ACC112 (cell line): Measurements from ENCODE around the gene MICAL3.

Source experiments
- H2AFZ ChIP-seq: fragments of 200-600 bp; sonication (generic); one replicate; pipeline ENCODE4 v1.6.0; 2017; ENCODE audit warnings: antibody characterized with exemption, low read length; ENCODE audit not compliant: unreplicated experiment
- H3K27ac ChIP-seq: fragments of 200-600 bp; sonication (generic); 2 replicates; pipeline ENCODE4 v1.5.1; 2014; ENCODE audit warnings: low read depth, mild to moderate bottlenecking, antibody characterized with exemption, low read length, moderate library complexity
- H3K27me3 ChIP-seq: fragments of 200-600 bp; sonication (generic); 2 replicates; pipeline ENCODE4 v1.6.1; 2014; ENCODE audit warnings: mild to moderate bottlenecking, antibody characterized with exemption, low read length, moderate library complexity, mixed read lengths; ENCODE audit not compliant: insufficient read depth
- H3K36me3 ChIP-seq: fragments of 200-600 bp; sonication (generic); 2 replicates; pipeline ENCODE4 v1.6.1; 2016; ENCODE audit warnings: mild to moderate bottlenecking, antibody characterized with exemption, low read length, moderate library complexity, mixed read lengths; ENCODE audit not compliant: insufficient read depth
- H3K4me1 ChIP-seq: fragments of 200-600 bp; sonication (generic); one replicate; pipeline ENCODE4 v1.6.1; 2016; ENCODE audit warnings: low read length, mixed read lengths; ENCODE audit not compliant: insufficient read depth, unreplicated experiment, control insufficient read depth
- H3K4me3 ChIP-seq: fragments of 200-600 bp; sonication (generic); 2 replicates; pipeline ENCODE4 v1.5.1; 2014; ENCODE audit warnings: mild to moderate bottlenecking, low read depth, low read length
- H3K79me2 ChIP-seq: fragments of 200-600 bp; sonication (generic); one replicate; pipeline ENCODE4 v1.6.0; 2016; ENCODE audit warnings: low read length; ENCODE audit not compliant: control insufficient read depth, unreplicated experiment, insufficient read depth

The MICAL3 gene

GRCh38 chr22:17930455-17931313 is 93.7 kb downstream of the MICAL3 start:
- Histone ChIP-seq H3K27me3 (no peaks in the 10 kb centered on the region), H3K36me3 (no peaks in the 10 kb centered on the region), H3K79me2 (peaks cover 30% of the 10 kb centered on the region), H2AFZ (no peak overlapping the region), H3K27ac (no peak overlapping the region), H3K4me1 (peaks cover 8% of the 10 kb centered on the region), H3K4me3 (no peak overlapping the region)

- Histone ChIP-seq H3K36me3 (no peaks in the 10 kb centered on the region), H3K79me2 (peaks cover 38% of the 10 kb centered on the region), H3K27me3 (no peaks in the 10 kb centered on the region), H3K4me3 (no peak overlapping the region), H3K27ac (no peak overlapping the region), H2AFZ (no peak overlapping the region), H3K4me1 (peaks cover 8% of the 10 kb centered on the region)
Observed at GRCh38 chr22:17929909-17930308, 94.5 kb downstream of the MICAL3 start.

GRCh38 chr22:17928391-17928790 is 96.0 kb downstream of the MICAL3 start:
- peaks cover 45% of the 10 kb centered on the region for H3K79me2 ChIP-seq
- H3K4me3 ChIP-seq: no peak overlapping the region
- no peak overlapping the region for H2AFZ ChIP-seq
- H3K27ac ChIP-seq: no peak overlapping the region
- H3K27me3 ChIP-seq: no peaks in the 10 kb centered on the region
- peaks cover 19% of the 10 kb centered on the region for H3K4me1 ChIP-seq
- no peaks in the 10 kb centered on the region for H3K36me3 ChIP-seq

- Histone ChIP-seq H3K4me1 (peaks cover 32% of the 10 kb centered on the region), H3K4me3 (no peak overlapping the region), H3K36me3 (no peaks in the 10 kb centered on the region), H2AFZ (no peak overlapping the region), H3K27me3 (no peaks in the 10 kb centered on the region), H3K27ac (no peak overlapping the region), H3K79me2 (peaks cover 45% of the 10 kb centered on the region)
Observed at GRCh38 chr22:17927062-17927461, 97.3 kb downstream of the MICAL3 start.

GRCh38 chr22:17926516-17926915 is 97.8 kb downstream of the MICAL3 start:
- Histone ChIP-seq H2AFZ (no peak overlapping the region), H3K36me3 (no peaks in the 10 kb centered on the region), H3K79me2 (peaks cover 41% of the 10 kb centered on the region), H3K27ac (no peak overlapping the region), H3K4me1 (peaks cover 31% of the 10 kb centered on the region), H3K27me3 (no peaks in the 10 kb centered on the region), H3K4me3 (no peak overlapping the region)

- no peak overlapping the region for H2AFZ ChIP-seq
- peaks cover 25% of the 10 kb centered on the region for H3K4me1 ChIP-seq
- H3K27me3 ChIP-seq: no peaks in the 10 kb centered on the region
- no peak overlapping the region for H3K4me3 ChIP-seq
- no peak overlapping the region for H3K27ac ChIP-seq
- peaks cover 34% of the 10 kb centered on the region for H3K79me2 ChIP-seq
- H3K36me3 ChIP-seq: no peaks in the 10 kb centered on the region
Observed at GRCh38 chr22:17925431-17925841, 98.9 kb downstream of the MICAL3 start.

GRCh38 chr22:17924735-17925364 is 99.5 kb downstream of the MICAL3 start:
- no peak overlapping the region for H3K27ac ChIP-seq
- no peaks in the 10 kb centered on the region for H3K36me3 ChIP-seq
- H3K79me2 ChIP-seq: peaks cover 35% of the 10 kb centered on the region
- H3K4me1 ChIP-seq: peaks cover 25% of the 10 kb centered on the region
- H3K4me3 ChIP-seq: no peak overlapping the region
- no peaks in the 10 kb centered on the region for H3K27me3 ChIP-seq
- no peak overlapping the region for H2AFZ ChIP-seq

- Histone ChIP-seq H2AFZ (no peak overlapping the region), H3K36me3 (no peaks in the 10 kb centered on the region), H3K27ac (no peak overlapping the region; the same call in 1 of the 2 replicates), H3K4me1 (peaks cover 25% of the 10 kb centered on the region), H3K27me3 (no peaks in the 10 kb centered on the region), H3K4me3 (no peak overlapping the region), H3K79me2 (peaks cover 35% of the 10 kb centered on the region)
Observed at GRCh38 chr22:17924076-17924475, 100.3 kb downstream of the MICAL3 start.

GRCh38 chr22:17922925-17923903 is 101.1 kb downstream of the MICAL3 start:
- H3K4me1 ChIP-seq: peaks cover 25% of the 10 kb centered on the region
- peak overlapping the region; percentile 25; the same call in 1 of the 2 replicates for H3K4me3 ChIP-seq
- H2AFZ ChIP-seq: no peak overlapping the region
- peaks cover 35% of the 10 kb centered on the region for H3K79me2 ChIP-seq
- H3K27ac ChIP-seq: peak overlapping the region; percentile 69
- H3K27me3 ChIP-seq: no peaks in the 10 kb centered on the region
- H3K36me3 ChIP-seq: no peaks in the 10 kb centered on the region
